PC-3 (cell line): ENCODE data around the gene ARL16. TPM values are rescaled to one million over a fixed set of nuclear protein-coding genes. Genes with fewer than 3 reads are reported as not detected.
A peak's percentile ranks its signal among the peaks of the same experiment; 100 is the strongest.

ENCODE experiments used
- ATAC-seq: fragments of 200-7000 bp; cut with Tn5 transposase; 2 replicates; pipeline ENCODE4 v1.9.1; 2020; ENCODE audit warnings: mild to moderate bottlenecking, moderate library complexity
- BruUV-seq: library from RNA; stranded (reverse); fragments of 400-500 nt; replicated peaks from 2 replicates; lab custom pipeline; 2021; lab: Mats Ljungman, UMichigan
- CTCF ChIA-PET: fragments of 300-600 bp; sonication (Branson Sonifier 250); formaldehyde crosslinking; loops from one replicate; lab custom pipeline; 2022; ENCODE audit warnings: antibody characterized with exemption; lab: Charles Lee
- POLR2A ChIA-PET: fragments of 300-600 bp; sonication (Branson Sonifier 250); formaldehyde crosslinking; loops from one replicate; lab custom pipeline; 2022; ENCODE audit warnings: antibody characterized with exemption; ENCODE audit not compliant: unreplicated experiment; lab: Charles Lee
- DNase-seq: peaks from one replicate; pipeline ENCODE4 v3.0.0-alpha.2; 2015
- H2AFZ ChIP-seq: fragments of 300-600 bp; sonication (generic); 2 replicates; pipeline ENCODE4 v1.6.0; 2016; ENCODE audit warnings: antibody characterized with exemption, low read length
- H3F3A ChIP-seq: fragments of 300-600 bp; sonication (generic); one replicate; pipeline ENCODE4 v1.6.0; 2017; ENCODE audit warnings: antibody characterized with exemption, low read length, control low read depth, mild to moderate bottlenecking; ENCODE audit not compliant: unreplicated experiment
- H3K27ac ChIP-seq: fragments of 300-600 bp; sonication (generic); 2 replicates; pipeline ENCODE4 v1.5.1; 2016; ENCODE audit warnings: mild to moderate bottlenecking, low read length
- H3K27me3 ChIP-seq: fragments of 300-600 bp; sonication (generic); 2 replicates; pipeline ENCODE4 v1.6.1; 2016; ENCODE audit warnings: low read length, mixed read lengths
- H3K36me3 ChIP-seq: fragments of 300-600 bp; sonication (generic); 2 replicates; pipeline ENCODE4 v1.6.1; 2016; ENCODE audit warnings: low read depth, mixed run types, low read length, mixed read lengths
- H3K4me1 ChIP-seq: fragments of 300-600 bp; sonication (generic); 2 replicates; pipeline ENCODE4 v1.5.1; 2016; ENCODE audit warnings: low read length; ENCODE audit not compliant: insufficient read depth
- H3K4me2 ChIP-seq: fragments of 300-600 bp; sonication (generic); 2 replicates; pipeline ENCODE4 v1.6.0; 2016; ENCODE audit warnings: low read length
- H3K4me3 ChIP-seq: fragments of 300-600 bp; sonication (generic); 2 replicates; pipeline ENCODE4 v1.5.1; 2016; ENCODE audit warnings: mild to moderate bottlenecking, low read length, mixed read lengths
- H3K79me2 ChIP-seq: fragments of 300-600 bp; sonication (generic); 2 replicates; pipeline ENCODE4 v1.6.1; 2017; ENCODE audit warnings: low read length, mixed read lengths
- H3K9ac ChIP-seq: fragments of 300-600 bp; sonication (generic); 2 replicates; pipeline ENCODE4 v1.6.0; 2016; ENCODE audit warnings: mild to moderate bottlenecking, low read length
- H3K9me2 ChIP-seq: fragments of 300-600 bp; sonication (generic); replicated peaks from 2 replicates; pipeline ENCODE4 v1.6.1; 2016; ENCODE audit warnings: mixed run types, low read length, mixed read lengths
- H3K9me3 ChIP-seq: fragments of 300-600 bp; sonication (generic); 2 replicates; pipeline ENCODE4 v1.6.1; 2016; ENCODE audit warnings: low read length, mixed read lengths
- H4K20me1 ChIP-seq: fragments of 300-600 bp; sonication (generic); 2 replicates; pipeline ENCODE4 v1.6.1; 2016; ENCODE audit warnings: low read length, mixed read lengths
- EZH2 ChIP-seq: fragments of 300-600 bp; sonication (generic); IDR thresholded peaks from one replicate; pipeline ENCODE4 v1.6.1; 2017; ENCODE audit warnings: antibody characterized with exemption, mild to moderate bottlenecking, low read length; ENCODE audit not compliant: unreplicated experiment
- EZH2phosphoT487 ChIP-seq: fragments of 300-600 bp; sonication (generic); IDR thresholded peaks from 2 replicates; pipeline ENCODE4 v1.6.1; 2018; ENCODE audit warnings: mild to moderate bottlenecking, antibody characterized with exemption, low read length, borderline replicate concordance
- intact Hi-C: fragments of 100-400 bp; cut with micrococcal nuclease; formaldehyde crosslinking; loops from 2 replicates; pipeline ENCODE4 v1.9.0; 2023
- total RNA-seq: library from RNA; depleted of rRNA; stranded (reverse); fragments of >200 nt; gene quantifications from 2 replicates; pipeline ENCODE4 v1.2.3, GENCODE V29; 2014
- TF ChIP-seq, protein P1 (sequence below): fragments of 300-600 bp; sonication (generic); conservative IDR thresholded peaks from 2 replicates; pipeline ENCODE4 v1.5.1; 2017; ENCODE audit warnings: antibody characterized with exemption, low read depth, mild to moderate bottlenecking, low read length

The ARL16 gene
- total RNA-seq, 1 experiment from 2014 or later, result 68.8 TPM

DNA sequence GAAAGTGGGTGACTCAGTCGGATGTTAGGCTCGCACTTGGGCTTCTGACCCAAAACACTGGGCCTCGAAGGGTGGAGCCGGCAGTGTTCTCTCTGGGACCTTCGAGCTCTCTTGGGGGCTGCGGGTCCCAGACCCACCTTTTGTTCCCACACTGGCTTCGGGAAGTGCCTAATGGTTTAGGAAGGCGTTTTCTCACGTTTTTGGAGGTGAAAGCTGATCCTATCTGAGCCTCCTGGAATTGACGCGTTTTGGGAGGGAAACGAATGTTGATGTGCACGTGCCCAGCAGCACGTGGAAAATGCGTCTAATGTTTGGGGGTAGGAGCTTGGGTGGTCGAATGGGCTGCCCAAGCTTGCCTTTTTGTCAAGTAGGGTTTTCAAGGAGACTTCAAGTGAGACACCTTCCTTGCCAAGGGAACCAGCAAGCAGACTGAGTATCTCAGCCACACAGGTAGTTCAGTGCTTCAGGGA is 880 bp upstream of the ARL16 start:
- Histone ChIP-seq H3K4me3 (peak overlapping the region; percentile 87), H3K79me2 (peaks cover 84% of the 10 kb centered on the region), H3K27ac (peak overlapping the region; percentile 94), H3K9me3 (no peaks in the 10 kb centered on the region), H3K4me2 (peak overlapping the region; percentile 96), H2AFZ (no peak overlapping the region), H3K27me3 (no peaks in the 10 kb centered on the region), H4K20me1 (peaks cover 47% of the 10 kb centered on the region), H3K4me1 (peaks cover 24% of the 10 kb centered on the region), H3K9ac (peak overlapping the region; percentile 95), H3F3A (peaks cover 5% of the 10 kb centered on the region), H3K36me3 (peaks cover 34% of the 10 kb centered on the region), H3K9me2 (no peaks in the 10 kb centered on the region)
- ChIA-PET CTCF (no interaction called here), POLR2A (interaction anchor here (0.7 to 1.0 kb wide), 2 partner anchors 16 to 18 kb away, joined by 4 to 6 read pairs; partner anchors contain the start of gene MRPL12)
- DNase-seq (peak; percentile 85), ATAC-seq (peak; percentile 56)
- BruUV-seq, result TSS peak; percentile 82
- intact Hi-C loops, result no loop called here
- TF ChIP-seq EZH2phosphoT487 (no peak), EZH2 (no peak)
- TF ChIP-seq, protein P1, sequence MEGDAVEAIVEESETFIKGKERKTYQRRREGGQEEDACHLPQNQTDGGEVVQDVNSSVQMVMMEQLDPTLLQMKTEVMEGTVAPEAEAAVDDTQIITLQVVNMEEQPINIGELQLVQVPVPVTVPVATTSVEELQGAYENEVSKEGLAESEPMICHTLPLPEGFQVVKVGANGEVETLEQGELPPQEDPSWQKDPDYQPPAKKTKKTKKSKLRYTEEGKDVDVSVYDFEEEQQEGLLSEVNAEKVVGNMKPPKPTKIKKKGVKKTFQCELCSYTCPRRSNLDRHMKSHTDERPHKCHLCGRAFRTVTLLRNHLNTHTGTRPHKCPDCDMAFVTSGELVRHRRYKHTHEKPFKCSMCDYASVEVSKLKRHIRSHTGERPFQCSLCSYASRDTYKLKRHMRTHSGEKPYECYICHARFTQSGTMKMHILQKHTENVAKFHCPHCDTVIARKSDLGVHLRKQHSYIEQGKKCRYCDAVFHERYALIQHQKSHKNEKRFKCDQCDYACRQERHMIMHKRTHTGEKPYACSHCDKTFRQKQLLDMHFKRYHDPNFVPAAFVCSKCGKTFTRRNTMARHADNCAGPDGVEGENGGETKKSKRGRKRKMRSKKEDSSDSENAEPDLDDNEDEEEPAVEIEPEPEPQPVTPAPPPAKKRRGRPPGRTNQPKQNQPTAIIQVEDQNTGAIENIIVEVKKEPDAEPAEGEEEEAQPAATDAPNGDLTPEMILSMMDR, result no peak

DNA sequence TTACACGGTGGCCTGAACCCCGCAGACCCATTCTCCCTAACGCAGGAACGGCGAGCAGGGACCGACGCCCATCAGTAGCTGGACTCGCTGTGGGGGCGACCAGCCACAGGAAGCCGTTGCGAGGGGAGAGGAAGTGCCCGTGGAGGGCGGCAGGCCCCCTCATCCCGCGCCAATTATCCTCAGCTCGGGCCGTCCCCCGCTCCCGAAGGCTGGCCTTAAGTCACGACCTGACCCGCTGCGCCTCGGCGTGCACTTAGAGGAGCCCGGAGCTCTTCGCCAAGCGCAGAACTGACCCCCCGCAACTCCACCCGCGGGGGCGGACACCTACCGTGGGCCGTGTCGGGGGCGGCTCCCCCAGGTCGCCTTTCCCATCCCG is 401 bp downstream of the ARL16 start:
- CTCF ChIA-PET, result interaction anchor here (0.8 kb wide), 1 partner anchor 18 kb away, joined by 3 read pairs; no protein-coding TSS in a partner anchor
- POLR2A ChIA-PET, result interaction anchor here (0.5 to 0.8 kb wide), 2 partner anchors 18 to 42 kb away, joined by 3 to 9 read pairs; no protein-coding TSS in a partner anchor
- peaks cover 72% of the 10 kb centered on the region for H3K79me2 ChIP-seq
- no TSS peak for BruUV-seq
- peaks cover 24% of the 10 kb centered on the region for H3K36me3 ChIP-seq
- H3K4me3 ChIP-seq, result peak overlapping the region; percentile 87
- TF ChIP-seq, protein P1, result no peak
- TF ChIP-seq EZH2 (no peak), EZH2phosphoT487 (no peak)
- no peaks in the 10 kb centered on the region for H3K27me3 ChIP-seq
- H4K20me1 ChIP-seq, result peaks cover 34% of the 10 kb centered on the region
- no peaks in the 10 kb centered on the region for H3K9me3 ChIP-seq
- ATAC-seq (peak; percentile 0), DNase-seq (no peak)
- H3K4me2 ChIP-seq, result peak overlapping the region; percentile 82
- intact Hi-C loops, result no loop called here
- peak overlapping the region; percentile 83 for H2AFZ ChIP-seq
- peak overlapping the region; percentile 38 for H3K27ac ChIP-seq
- no peaks in the 10 kb centered on the region for H3K9me2 ChIP-seq
- H3K9ac ChIP-seq, result peak overlapping the region; percentile 95
- H3K4me1 ChIP-seq, result peaks cover 24% of the 10 kb centered on the region
- peaks cover 5% of the 10 kb centered on the region for H3F3A ChIP-seq

DNA sequence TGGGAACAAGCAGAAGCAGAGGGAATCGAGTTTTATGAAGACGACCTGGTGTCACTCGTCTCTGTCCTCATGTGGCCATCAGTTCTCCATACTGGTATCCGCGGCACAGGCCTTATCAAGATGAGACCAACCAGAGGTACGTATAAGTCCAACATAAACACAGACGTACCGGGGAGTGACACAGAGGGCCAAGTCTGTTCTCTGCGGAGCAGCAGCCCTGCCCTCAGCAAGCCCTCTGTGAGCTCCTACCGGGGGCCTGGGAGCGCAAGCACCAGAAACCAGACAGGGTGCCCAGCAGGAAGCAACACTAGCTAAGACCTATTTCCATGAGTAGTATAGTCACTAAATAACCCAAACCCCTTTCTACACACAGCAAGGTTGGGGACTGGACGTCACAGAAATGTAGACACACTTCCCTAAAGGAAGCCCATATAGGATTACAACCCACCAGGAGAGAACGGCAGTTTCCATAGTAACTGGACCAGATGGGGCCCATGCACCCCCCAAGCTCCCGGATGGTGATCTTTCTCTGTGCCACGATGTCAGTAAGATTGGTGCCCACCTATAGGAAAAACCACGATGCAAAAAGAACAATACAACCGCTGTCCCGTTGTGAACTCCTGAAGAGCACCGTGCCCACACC is 911 bp downstream of the ARL16 start:
- peaks cover 31% of the 10 kb centered on the region for H4K20me1 ChIP-seq
- H3K4me1 ChIP-seq, result peaks cover 24% of the 10 kb centered on the region
- H3K4me3 ChIP-seq, result peak overlapping the region; percentile 87
- H3K9ac ChIP-seq, result peak overlapping the region; percentile 95
- H3K9me3 ChIP-seq, result no peaks in the 10 kb centered on the region
- ATAC-seq, result no peak
- DNase-seq, result no peak
- H3K36me3 ChIP-seq, result peaks cover 21% of the 10 kb centered on the region
- H2AFZ ChIP-seq, result peak overlapping the region; percentile 83
- TF ChIP-seq EZH2 (no peak), EZH2phosphoT487 (no peak)
- TF ChIP-seq, protein P1, result no peak
- H3K27ac ChIP-seq, result peak overlapping the region; percentile 38; the same call in 1 of the 2 replicates
- H3K27me3 ChIP-seq, result no peaks in the 10 kb centered on the region
- H3K79me2 ChIP-seq, result peaks cover 67% of the 10 kb centered on the region
- peak overlapping the region; percentile 82 for H3K4me2 ChIP-seq
- no TSS peak for BruUV-seq
- H3K9me2 ChIP-seq, result no peaks in the 10 kb centered on the region
- ChIA-PET POLR2A (interaction anchor here (0.5 to 0.7 kb wide), 2 partner anchors 15 to 43 kb away, joined by 3 to 9 read pairs; no protein-coding TSS in a partner anchor), CTCF (interaction anchor here (0.6 kb wide), 1 partner anchor 31 kb away, joined by 6 read pairs; no protein-coding TSS in a partner anchor)
- peaks cover 5% of the 10 kb centered on the region for H3F3A ChIP-seq
- intact Hi-C loops, result no loop called here
